Mucosa of descending colon (tissue), 3 donors: ENCODE results near the gene CDC42BPA. TPM values are rescaled to one million over a fixed set of nuclear protein-coding genes. Genes with fewer than 3 reads are reported as not detected.

ENCODE experiments used
- ATAC-seq: fragments of 200-7000 bp; cut with Tn5 transposase; one replicate; pipeline ENCODE4 v1.9.1; 2020; ENCODE audit warnings: mild to moderate bottlenecking, moderate library complexity
- DNase-seq, 3 donors: peaks; one replicate each; pipeline ENCODE4 v3.0.0-alpha.2; 2020
- H3K36me3 ChIP-seq: fragments of 200-600 bp; one replicate; pipeline ENCODE4 v1.8.0; 2021; ENCODE audit warnings: low read depth, mild to moderate bottlenecking
- H3K4me1 ChIP-seq: fragments of 200-600 bp; one replicate; pipeline ENCODE4 v1.8.0; 2021; ENCODE audit warnings: low read depth, mild to moderate bottlenecking
- H3K4me3 ChIP-seq: fragments of 200-600 bp; one replicate; pipeline ENCODE4 v1.8.0; 2021; ENCODE audit warnings: mild to moderate bottlenecking
- H3K9me3 ChIP-seq: fragments of 200-600 bp; one replicate; pipeline ENCODE4 v1.8.0; 2021; ENCODE audit warnings: mild to moderate bottlenecking
- CTCF ChIP-seq: fragments of 200-600 bp; IDR thresholded peaks from one replicate; pipeline ENCODE4 v1.8.0; 2022; ENCODE audit warnings: antibody characterized with exemption, mild to moderate bottlenecking
- intact Hi-C, 2 donors: fragments of 100-400 bp; cut with DNase I in 1 of 2; cut with micrococcal nuclease in 1 of 2; formaldehyde crosslinking; loops; one replicate each; pipeline versions ENCODE4 v1.11.0 to v1.11.1; 2022; cut with DNase I, micrococcal nuclease
- total RNA-seq, 3 donors: library from RNA; stranded (reverse); fragmentation: NEBNext Ultra II Directional in 2 of 3; extraction: Animal tissue kit (Norgen Biotek cat#: 25700) in 2 of 3; gene quantifications; one replicate each; pipeline versions ENCODE4 v1.2.1 to v1.2.4, GENCODE V29; 2021 to 2023
- donor health status: DM: no; HTN: no; CAD: no; lungs with moderate emphysema.
- donor health status: DM: no; HTN: no; CAD: no.
- donor health status: DM: no; HTN: yes; CAD: no.

CDC42BPA gene
- total RNA-seq, 3 donors from 2014 or later = 32.6 to 70.7 (median 50.2) TPM

GRCh38 chr1:226988334-226988666 lies 330.0 kb downstream of the CDC42BPA start:
- Histone ChIP-seq H3K4me3 (no peak overlapping the region), H3K9me3 (no peaks in the 10 kb centered on the region), H3K36me3 (no peaks in the 10 kb centered on the region), H3K4me1 (peaks cover 40% of the 10 kb centered on the region)
- peak; percentile 75 for ATAC-seq
- TF ChIP-seq CTCF = no peak
- intact Hi-C loops = no loop called here
- peak; percentile 79 to 89 (median 81) for DNase-seq

- Histone ChIP-seq H3K4me1 (peaks cover 40% of the 10 kb centered on the region), H3K9me3 (no peaks in the 10 kb centered on the region), H3K36me3 (peaks cover under 1% of the 10 kb centered on the region), H3K4me3 (no peak overlapping the region)
- DNase-seq = peak in 1 of 3 donors; percentile 51
- intact Hi-C loops = no loop called here
- ATAC-seq = peak; percentile 1
- no peak for TF ChIP-seq CTCF
Measured at GRCh38 chr1:226987623-226988333, 330.5 kb downstream of the CDC42BPA start.

GRCh38 chr1:226987179-226987536 lies 331.1 kb downstream of the CDC42BPA start:
- ATAC-seq = no peak
- TF ChIP-seq CTCF = no peak
- Histone ChIP-seq H3K36me3 (peaks cover 5% of the 10 kb centered on the region), H3K9me3 (no peaks in the 10 kb centered on the region), H3K4me1 (peaks cover 40% of the 10 kb centered on the region), H3K4me3 (no peak overlapping the region)
- intact Hi-C loops = no loop called here
- peak in 1 of 3 donors; percentile 40 for DNase-seq

GRCh38 chr1:226986496-226987178 lies 331.7 kb downstream of the CDC42BPA start:
- DNase-seq (peak in 1 of 3 donors; percentile 52), ATAC-seq (no peak)
- Histone ChIP-seq H3K9me3 (no peaks in the 10 kb centered on the region), H3K36me3 (peaks cover 5% of the 10 kb centered on the region), H3K4me1 (peaks cover 40% of the 10 kb centered on the region), H3K4me3 (no peak overlapping the region)
- TF ChIP-seq CTCF = no peak
- intact Hi-C loops = no loop called here

- ATAC-seq = no peak
- H3K4me3 ChIP-seq = no peak overlapping the region
- peaks cover 36% of the 10 kb centered on the region for H3K4me1 ChIP-seq
- H3K36me3 ChIP-seq = peaks cover 5% of the 10 kb centered on the region
- H3K9me3 ChIP-seq = no peaks in the 10 kb centered on the region
- intact Hi-C loops = no loop called here
- TF ChIP-seq CTCF = no peak
- DNase-seq = peak in 1 of 3 donors; percentile 52
Measured at GRCh38 chr1:226985839-226986463, 332.3 kb downstream of the CDC42BPA start.
